ENCODE data around the gene ABLIM2.

DNA sequence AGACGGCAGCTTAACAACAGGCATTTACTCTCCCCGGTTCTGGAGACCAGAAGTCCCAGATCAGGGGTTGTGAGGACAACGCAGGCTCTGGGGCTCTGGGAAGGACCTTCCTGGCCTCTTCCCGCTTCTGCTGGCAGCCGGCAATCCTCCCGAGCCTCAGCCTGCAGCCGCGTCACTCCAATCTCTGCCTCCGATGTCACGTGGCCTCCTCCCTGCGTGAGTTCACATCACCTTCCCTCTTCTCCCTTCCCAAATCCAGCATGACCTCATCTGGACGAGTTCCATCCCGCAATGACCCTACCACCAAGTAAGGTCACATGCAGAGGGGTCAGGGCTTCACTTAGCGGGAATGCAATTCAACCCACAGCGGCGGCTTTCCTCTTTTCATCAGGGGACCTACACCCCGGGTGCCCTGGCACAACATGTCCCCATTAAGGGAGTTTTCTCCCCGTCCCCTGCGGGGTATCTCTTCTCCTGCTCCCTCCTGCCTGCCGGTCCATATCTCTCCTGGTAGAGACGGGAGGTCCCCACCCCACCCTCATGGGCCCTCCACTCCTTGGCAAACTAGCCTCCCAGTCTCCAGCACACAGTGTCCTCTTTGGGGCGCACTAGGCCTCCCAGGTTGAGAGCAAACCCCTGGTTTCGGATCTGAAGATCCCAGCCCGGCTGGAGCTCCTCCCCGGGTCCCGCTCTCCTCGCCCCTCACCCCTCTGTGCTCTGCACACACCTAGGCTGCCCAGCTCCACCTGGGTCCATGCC, 25.5 kb downstream of the ABLIM2 start:
- TF ChIP-seq, protein P1, sequence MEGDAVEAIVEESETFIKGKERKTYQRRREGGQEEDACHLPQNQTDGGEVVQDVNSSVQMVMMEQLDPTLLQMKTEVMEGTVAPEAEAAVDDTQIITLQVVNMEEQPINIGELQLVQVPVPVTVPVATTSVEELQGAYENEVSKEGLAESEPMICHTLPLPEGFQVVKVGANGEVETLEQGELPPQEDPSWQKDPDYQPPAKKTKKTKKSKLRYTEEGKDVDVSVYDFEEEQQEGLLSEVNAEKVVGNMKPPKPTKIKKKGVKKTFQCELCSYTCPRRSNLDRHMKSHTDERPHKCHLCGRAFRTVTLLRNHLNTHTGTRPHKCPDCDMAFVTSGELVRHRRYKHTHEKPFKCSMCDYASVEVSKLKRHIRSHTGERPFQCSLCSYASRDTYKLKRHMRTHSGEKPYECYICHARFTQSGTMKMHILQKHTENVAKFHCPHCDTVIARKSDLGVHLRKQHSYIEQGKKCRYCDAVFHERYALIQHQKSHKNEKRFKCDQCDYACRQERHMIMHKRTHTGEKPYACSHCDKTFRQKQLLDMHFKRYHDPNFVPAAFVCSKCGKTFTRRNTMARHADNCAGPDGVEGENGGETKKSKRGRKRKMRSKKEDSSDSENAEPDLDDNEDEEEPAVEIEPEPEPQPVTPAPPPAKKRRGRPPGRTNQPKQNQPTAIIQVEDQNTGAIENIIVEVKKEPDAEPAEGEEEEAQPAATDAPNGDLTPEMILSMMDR (conservative IDR thresholded peaks at IDR 0.05 in 1 of 2, IDR thresholded peaks at IDR 0.05 in 1 of 2; ENCODE audit: extremely low read depth in 1 of 2, insufficient read depth in 1 of 2, low read depth in 1 of 2, low read length in 2 of 2): no peak
- no peak for TF ChIP-seq EZH2 (IDR thresholded peaks at IDR 0.05; ENCODE audit: borderline replicate concordance, low read length)

All from mammary epithelial cell (primary cell).